Measurements from ENCODE around the gene VGLL3.
"Not testable (repeated sequence)": the region's sequence is repeated elsewhere in the genome, so short reads cannot be mapped to it uniquely, and the experiment has no call there.

The VGLL3 gene

GRCh38 chr3:86976219-86976618, 14.7 kb downstream of the VGLL3 start:
- no peak for ATAC-seq
- TF ChIP-seq, protein P1, sequence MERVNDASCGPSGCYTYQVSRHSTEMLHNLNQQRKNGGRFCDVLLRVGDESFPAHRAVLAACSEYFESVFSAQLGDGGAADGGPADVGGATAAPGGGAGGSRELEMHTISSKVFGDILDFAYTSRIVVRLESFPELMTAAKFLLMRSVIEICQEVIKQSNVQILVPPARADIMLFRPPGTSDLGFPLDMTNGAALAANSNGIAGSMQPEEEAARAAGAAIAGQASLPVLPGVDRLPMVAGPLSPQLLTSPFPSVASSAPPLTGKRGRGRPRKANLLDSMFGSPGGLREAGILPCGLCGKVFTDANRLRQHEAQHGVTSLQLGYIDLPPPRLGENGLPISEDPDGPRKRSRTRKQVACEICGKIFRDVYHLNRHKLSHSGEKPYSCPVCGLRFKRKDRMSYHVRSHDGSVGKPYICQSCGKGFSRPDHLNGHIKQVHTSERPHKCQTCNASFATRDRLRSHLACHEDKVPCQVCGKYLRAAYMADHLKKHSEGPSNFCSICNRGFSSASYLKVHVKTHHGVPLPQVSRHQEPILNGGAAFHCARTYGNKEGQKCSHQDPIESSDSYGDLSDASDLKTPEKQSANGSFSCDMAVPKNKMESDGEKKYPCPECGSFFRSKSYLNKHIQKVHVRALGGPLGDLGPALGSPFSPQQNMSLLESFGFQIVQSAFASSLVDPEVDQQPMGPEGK (CRISPR knock-in tag; IDR thresholded peaks at IDR 0.05; ENCODE audit: borderline replicate concordance) = no peak
- TF ChIP-seq CREB5 (CRISPR knock-in tag; IDR thresholded peaks at IDR 0.05; ENCODE audit: low read depth) (no peak), ZFP30 (CRISPR knock-in tag; IDR thresholded peaks at IDR 0.05) (no peak), ZFP3 (CRISPR knock-in tag; IDR thresholded peaks at IDR 0.05) (no peak), BACH2 (CRISPR knock-in tag; IDR thresholded peaks at IDR 0.05; ENCODE audit: borderline replicate concordance) (no peak), ZNF8 (CRISPR knock-in tag; IDR thresholded peaks at IDR 0.05) (no peak), ESRRG (CRISPR knock-in tag; IDR thresholded peaks at IDR 0.05) (no peak), SNAI2 (CRISPR knock-in tag; IDR thresholded peaks at IDR 0.05) (no peak), OSR1 (CRISPR knock-in tag; IDR thresholded peaks at IDR 0.05) (no peak), ARNTL (CRISPR knock-in tag; IDR thresholded peaks at IDR 0.05; ENCODE audit: borderline replicate concordance, low read depth) (no peak), TOX (CRISPR knock-in tag; IDR thresholded peaks at IDR 0.05; ENCODE audit: borderline replicate concordance) (no peak), ZNF565 (CRISPR knock-in tag; conservative IDR thresholded peaks at IDR 0.05; ENCODE audit: low read depth) (no peak), PPARA (CRISPR knock-in tag; IDR thresholded peaks at IDR 0.05; ENCODE audit: borderline replicate concordance) (no peak)

- ATAC-seq = not testable (repeated sequence)
Measured at GRCh38 chr3:86974177-86974576, 16.8 kb downstream of the VGLL3 start.

DNA sequence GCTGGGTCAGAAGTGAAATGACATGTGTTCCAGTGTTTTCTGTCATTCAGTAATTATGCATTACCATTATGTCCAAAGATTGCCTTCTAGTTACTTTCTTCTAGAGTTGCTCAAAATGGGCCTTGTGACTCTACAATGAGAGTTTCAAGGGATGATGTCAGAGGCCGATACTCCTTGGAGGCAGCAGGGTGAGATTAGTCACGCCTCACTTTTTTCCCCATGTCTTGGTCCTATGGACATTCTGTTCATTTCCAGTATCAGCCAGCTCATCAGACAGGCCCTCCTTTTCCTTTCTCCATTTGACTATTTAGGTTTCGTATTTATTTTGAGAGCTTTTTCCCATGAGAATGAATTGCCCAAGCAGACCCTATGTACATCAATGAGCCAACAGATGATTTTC, 17.5 kb downstream of the VGLL3 start:
- ATAC-seq = no peak
- TF ChIP-seq POU6F1 (CRISPR knock-in tag; IDR thresholded peaks at IDR 0.05; ENCODE audit: borderline replicate concordance, low read depth) (no peak), OSR1 (CRISPR knock-in tag; IDR thresholded peaks at IDR 0.05) (no peak), TCF4 (CRISPR knock-in tag; IDR thresholded peaks at IDR 0.05; ENCODE audit: borderline replicate concordance) (no peak), TOX (CRISPR knock-in tag; IDR thresholded peaks at IDR 0.05; ENCODE audit: borderline replicate concordance) (no peak)

DNA sequence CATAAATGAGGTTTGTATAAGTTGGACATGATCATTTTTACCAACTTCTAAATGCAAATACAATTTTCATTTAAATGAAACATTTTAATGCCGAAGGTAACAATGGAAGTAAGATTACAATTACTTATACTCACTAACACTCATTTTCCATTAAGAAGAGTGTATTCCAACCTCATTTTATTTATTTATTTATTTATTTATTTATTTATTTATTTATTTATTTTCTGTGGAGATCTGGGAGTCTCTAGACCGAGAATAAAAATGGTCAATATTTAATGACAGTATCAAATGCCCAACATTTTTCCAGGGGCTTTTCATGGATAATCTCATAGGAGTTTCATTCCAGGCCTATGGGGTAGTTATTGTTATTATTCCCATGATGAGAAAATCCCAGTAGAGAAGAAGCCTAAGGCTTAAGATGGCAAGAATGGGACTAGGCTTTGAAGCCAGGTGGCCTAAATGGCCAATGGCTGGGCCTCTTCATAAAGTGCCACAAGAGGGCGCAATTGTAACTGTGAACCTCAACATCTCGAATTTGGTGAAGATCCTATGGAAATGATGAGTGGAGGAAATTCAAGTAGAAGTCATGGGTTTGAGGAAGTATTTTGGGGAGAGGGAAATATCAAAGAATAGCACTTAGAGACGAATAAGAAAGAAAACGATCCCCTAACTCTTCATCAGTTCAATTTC, 21.3 kb downstream of the VGLL3 start:
- TF ChIP-seq, protein P2, sequence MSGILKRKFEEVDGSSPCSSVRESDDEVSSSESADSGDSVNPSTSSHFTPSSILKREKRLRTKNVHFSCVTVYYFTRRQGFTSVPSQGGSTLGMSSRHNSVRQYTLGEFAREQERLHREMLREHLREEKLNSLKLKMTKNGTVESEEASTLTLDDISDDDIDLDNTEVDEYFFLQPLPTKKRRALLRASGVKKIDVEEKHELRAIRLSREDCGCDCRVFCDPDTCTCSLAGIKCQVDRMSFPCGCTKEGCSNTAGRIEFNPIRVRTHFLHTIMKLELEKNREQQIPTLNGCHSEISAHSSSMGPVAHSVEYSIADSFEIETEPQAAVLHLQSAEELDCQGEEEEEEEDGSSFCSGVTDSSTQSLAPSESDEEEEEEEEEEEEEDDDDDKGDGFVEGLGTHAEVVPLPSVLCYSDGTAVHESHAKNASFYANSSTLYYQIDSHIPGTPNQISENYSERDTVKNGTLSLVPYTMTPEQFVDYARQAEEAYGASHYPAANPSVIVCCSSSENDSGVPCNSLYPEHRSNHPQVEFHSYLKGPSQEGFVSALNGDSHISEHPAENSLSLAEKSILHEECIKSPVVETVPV (CRISPR knock-in tag; IDR thresholded peaks at IDR 0.05) = no peak
- TF ChIP-seq ESRRG (CRISPR knock-in tag; IDR thresholded peaks at IDR 0.05) = no peak
- ATAC-seq = peak; percentile 55; the same call in 2 of the 3 replicates

- no peak for ATAC-seq
- TF ChIP-seq TOX (CRISPR knock-in tag; IDR thresholded peaks at IDR 0.05; ENCODE audit: borderline replicate concordance) (no peak), RARB (CRISPR knock-in tag; IDR thresholded peaks at IDR 0.05) (no peak), GLIS3 (CRISPR knock-in tag; IDR thresholded peaks at IDR 0.05) (no peak), ARNTL (CRISPR knock-in tag; IDR thresholded peaks at IDR 0.05; ENCODE audit: borderline replicate concordance, low read depth) (no peak), ISL1 (CRISPR knock-in tag; IDR thresholded peaks at IDR 0.05) (no peak), ZNF70 (CRISPR knock-in tag; IDR thresholded peaks at IDR 0.05) (no peak), CREB5 (CRISPR knock-in tag; IDR thresholded peaks at IDR 0.05; ENCODE audit: low read depth) (no peak), CSDC2 (CRISPR knock-in tag; IDR thresholded peaks at IDR 0.05) (no peak), BACH2 (CRISPR knock-in tag; IDR thresholded peaks at IDR 0.05; ENCODE audit: borderline replicate concordance) (no peak), POU6F1 (CRISPR knock-in tag; IDR thresholded peaks at IDR 0.05; ENCODE audit: borderline replicate concordance, low read depth) (no peak)
- TF ChIP-seq, protein P1 (CRISPR knock-in tag; IDR thresholded peaks at IDR 0.05; ENCODE audit: borderline replicate concordance) = no peak
Measured at GRCh38 chr3:86968244-86968932, 22.6 kb downstream of the VGLL3 start.
